Measurements from ENCODE around the gene SURF6. TPM values are rescaled to one million over a fixed set of nuclear protein-coding genes. Genes with fewer than 3 reads are reported as not detected.
"Not testable (repeated sequence)": the region's sequence is repeated elsewhere in the genome, so short reads cannot be mapped to it uniquely, and the experiment has no call there.

SURF6 gene
- total RNA-seq, 1 donor from 2014 or later, result 24.9 TPM

DNA sequence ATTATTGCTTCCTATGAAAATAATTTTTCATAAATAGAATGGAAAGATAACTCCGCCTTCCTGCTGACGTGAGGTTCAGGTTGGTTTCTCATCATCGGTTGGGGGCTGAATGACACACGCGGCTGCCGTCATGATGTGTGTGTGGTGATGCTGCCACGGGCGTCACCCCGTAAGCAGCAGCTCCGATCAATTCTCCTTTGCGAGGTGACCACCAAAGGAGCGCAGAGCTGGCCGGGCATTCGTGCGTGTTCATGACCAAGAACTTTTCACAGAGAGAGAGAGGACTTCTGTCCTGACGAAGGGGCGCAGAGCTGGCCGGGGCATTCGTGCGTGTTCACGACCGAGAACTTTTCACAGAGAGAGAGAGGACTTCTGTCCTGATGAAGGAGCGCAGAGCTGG, 30.3 kb downstream of the SURF6 start:
- H3K36me3 Mint-ChIP-seq, result no peaks in the 10 kb centered on the region
- H3K9me3 Mint-ChIP-seq, result peaks cover 9% of the 10 kb centered on the region
- TF ChIP-seq, protein P1, sequence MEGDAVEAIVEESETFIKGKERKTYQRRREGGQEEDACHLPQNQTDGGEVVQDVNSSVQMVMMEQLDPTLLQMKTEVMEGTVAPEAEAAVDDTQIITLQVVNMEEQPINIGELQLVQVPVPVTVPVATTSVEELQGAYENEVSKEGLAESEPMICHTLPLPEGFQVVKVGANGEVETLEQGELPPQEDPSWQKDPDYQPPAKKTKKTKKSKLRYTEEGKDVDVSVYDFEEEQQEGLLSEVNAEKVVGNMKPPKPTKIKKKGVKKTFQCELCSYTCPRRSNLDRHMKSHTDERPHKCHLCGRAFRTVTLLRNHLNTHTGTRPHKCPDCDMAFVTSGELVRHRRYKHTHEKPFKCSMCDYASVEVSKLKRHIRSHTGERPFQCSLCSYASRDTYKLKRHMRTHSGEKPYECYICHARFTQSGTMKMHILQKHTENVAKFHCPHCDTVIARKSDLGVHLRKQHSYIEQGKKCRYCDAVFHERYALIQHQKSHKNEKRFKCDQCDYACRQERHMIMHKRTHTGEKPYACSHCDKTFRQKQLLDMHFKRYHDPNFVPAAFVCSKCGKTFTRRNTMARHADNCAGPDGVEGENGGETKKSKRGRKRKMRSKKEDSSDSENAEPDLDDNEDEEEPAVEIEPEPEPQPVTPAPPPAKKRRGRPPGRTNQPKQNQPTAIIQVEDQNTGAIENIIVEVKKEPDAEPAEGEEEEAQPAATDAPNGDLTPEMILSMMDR (IDR thresholded peaks at IDR 0.05; ENCODE audit: unreplicated experiment), result no peak
- H3K4me1 Mint-ChIP-seq, result no peaks in the 10 kb centered on the region
- H3K27ac Mint-ChIP-seq, result no peak overlapping the region
- DNase-seq (ENCODE audit: low spot score in 2 of 2, unreplicated experiment in 2 of 2), result no peak
- H3K4me3 Mint-ChIP-seq, result no peak overlapping the region
- peaks cover 26% of the 10 kb centered on the region for H3K27me3 Mint-ChIP-seq (ENCODE audit: low read depth)

DNA sequence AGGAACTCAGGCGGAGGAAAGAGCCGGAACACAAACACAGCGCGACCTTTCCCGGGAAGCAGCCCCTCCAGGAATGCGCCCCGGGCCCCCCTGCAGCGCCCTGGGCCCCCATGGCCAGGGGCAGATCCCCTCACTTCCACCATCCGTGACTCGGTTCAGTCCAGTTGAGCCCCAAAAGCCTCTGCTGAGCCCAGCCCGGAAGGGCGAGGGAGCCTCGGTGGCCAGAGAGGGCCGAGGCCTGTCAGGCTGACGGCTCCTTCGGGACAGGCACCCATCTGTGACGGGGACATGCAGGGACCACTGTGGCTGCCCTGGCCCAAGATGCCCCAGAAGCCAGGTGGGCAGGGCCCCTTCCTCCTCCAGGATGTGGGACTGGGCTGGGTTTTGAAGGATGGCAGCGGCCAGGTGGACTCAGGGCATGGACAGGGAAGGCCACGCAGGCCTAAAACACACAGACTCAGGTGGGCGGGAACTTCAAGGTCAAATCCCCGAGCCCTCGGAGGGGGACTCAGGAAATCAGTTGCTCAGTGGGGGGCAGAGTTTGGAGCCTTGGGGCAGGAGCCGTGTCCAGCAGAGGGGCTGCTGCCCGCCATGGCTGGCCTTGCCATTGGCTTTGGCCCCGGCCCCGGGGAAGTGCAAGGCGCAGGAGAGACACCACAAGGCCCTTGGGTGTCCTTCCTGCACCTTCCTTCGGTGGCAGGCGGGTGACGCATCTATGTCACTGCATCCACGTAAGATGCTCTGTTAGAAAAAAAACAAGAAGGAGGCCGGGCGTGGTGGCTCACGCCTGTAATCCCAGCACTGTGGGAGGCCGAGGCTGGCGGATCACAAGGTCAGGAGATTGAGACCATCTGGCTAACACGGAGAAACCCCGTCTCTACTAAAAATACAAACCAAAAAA, 31.3 kb downstream of the SURF6 start:
- Mint-ChIP-seq H3K4me1 (no peaks in the 10 kb centered on the region), H3K9me3 (peaks cover 6% of the 10 kb centered on the region), H3K27ac (no peak overlapping the region), H3K4me3 (no peak overlapping the region), H3K36me3 (no peaks in the 10 kb centered on the region), H3K27me3 (ENCODE audit: low read depth) (peaks cover 27% of the 10 kb centered on the region)
- TF ChIP-seq, protein P1 (IDR thresholded peaks at IDR 0.05; ENCODE audit: unreplicated experiment), result no peak
- DNase-seq (ENCODE audit: low spot score in 2 of 2, unreplicated experiment in 2 of 2), result no peak

DNA sequence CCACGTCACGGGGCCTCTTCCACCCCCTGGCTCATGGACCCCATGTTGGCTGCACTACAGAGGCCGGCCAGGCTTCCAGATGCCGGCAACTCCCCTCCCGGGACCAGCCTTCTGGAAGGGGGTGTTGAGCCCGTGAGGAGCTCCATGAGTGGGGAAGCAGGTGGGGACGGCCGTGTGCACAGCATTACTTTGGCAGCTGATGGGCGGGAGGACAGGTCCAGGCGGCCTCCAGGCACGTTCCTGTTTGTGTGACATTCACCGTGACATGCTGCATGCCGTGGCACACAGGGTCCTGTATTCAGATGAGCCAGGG, 31.9 kb downstream of the SURF6 start:
- no peak overlapping the region for H3K4me3 Mint-ChIP-seq
- TF ChIP-seq, protein P1 (IDR thresholded peaks at IDR 0.05; ENCODE audit: unreplicated experiment), result no peak
- H3K9me3 Mint-ChIP-seq, result no peaks in the 10 kb centered on the region
- H3K36me3 Mint-ChIP-seq, result no peaks in the 10 kb centered on the region
- H3K4me1 Mint-ChIP-seq, result no peaks in the 10 kb centered on the region
- no peak overlapping the region for H3K27ac Mint-ChIP-seq
- H3K27me3 Mint-ChIP-seq (ENCODE audit: low read depth), result peaks cover 32% of the 10 kb centered on the region
- no peak for DNase-seq (ENCODE audit: low spot score in 2 of 2, unreplicated experiment in 2 of 2)

DNA sequence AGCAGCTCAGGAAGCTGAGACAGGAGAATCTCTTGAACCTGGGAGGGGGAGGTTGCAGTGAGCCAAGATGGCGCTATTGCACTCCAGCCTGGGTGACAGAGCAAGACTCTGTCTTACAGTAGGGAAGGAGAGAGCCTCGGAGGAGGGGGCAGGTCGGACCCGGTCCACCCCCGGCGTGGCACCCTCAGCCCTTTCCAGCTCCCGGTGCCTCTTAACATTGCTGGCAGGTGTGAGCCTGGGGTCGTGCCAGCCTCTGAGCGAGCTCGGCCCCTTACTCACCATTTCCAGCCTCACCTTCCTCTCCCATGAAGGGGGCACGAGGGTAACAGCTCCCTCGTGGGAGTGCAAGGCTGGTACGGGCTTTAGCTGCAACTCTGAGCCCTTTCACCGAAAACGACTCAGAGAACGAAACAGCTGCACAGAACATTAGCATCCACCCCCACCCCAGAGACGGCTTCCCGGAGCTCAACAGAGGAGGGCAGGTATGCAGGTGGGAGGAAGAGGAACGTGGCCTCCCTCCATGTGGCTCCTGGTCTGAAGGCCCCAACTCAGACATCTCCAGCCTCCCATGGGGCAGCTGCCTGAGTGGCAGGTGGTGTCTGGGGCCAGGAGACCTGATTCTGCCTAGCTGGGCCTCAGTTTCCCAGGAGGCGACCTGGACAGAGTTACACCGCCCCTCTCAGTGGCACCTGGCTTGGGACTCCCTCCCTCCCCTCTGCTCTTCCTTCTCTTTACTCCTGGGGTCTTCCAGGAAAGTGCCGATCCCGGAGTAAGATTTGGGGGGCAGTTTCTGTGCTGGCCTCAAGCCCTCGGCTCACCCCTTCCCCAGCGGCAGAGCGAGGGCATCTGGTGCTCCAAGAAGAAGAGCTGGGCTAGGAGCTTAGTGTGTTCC, 32.5 kb downstream of the SURF6 start:
- Mint-ChIP-seq H3K4me1 (no peaks in the 10 kb centered on the region), H3K4me3 (no peak overlapping the region), H3K27me3 (ENCODE audit: low read depth) (peaks cover 30% of the 10 kb centered on the region), H3K9me3 (no peaks in the 10 kb centered on the region), H3K27ac (no peak overlapping the region), H3K36me3 (no peaks in the 10 kb centered on the region)
- TF ChIP-seq, protein P1 (IDR thresholded peaks at IDR 0.05; ENCODE audit: unreplicated experiment), result no peak
- DNase-seq (ENCODE audit: low spot score in 2 of 2, unreplicated experiment in 2 of 2), result no peak

DNA sequence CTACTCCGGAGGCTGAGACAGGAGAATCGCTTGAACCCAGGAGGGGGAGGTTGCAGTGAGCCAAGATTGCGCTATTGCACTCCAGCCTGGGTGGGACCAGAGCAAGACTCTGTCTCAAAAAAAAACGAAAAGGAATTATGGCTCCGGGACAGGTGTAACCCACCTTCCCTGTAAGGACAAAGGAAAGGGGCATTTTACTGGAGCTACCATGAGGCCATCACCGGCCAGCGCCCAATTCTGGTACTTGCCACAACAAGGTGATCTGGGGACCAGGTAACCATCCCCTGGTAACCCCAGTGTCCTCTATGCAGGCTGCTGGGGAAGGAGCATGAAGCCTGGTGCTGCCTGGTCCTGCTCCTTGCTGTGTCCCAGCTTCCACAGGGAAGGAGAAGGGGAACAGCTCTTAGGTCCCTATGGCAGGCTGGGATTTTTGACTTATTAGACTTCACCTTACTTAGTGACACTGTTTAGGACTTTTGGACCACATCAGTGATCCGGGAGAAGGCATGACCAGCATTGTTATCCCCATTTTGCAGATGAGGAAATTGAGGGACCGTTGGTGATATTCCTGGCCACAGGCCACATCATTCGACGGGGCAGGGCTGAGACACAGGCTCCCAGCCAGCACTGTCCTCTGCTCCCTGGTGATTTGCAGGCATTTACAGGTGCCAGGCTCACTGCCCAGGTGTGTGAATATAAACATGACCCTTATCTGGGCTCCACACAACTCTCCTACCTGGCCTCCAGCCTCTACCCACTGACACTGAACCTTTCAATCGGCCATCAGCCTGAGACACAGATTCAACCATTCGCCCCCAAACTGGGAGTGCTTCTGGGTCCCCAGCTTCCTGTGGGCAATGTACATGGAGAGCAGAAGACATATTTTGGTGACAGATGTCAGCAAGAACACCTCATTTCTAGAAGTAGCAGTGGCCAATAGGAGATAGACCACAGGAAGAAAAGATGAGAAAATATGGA, 34.4 kb downstream of the SURF6 start:
- no peak overlapping the region for H3K4me3 Mint-ChIP-seq
- no peak overlapping the region for H3K27ac Mint-ChIP-seq
- H3K36me3 Mint-ChIP-seq, result no peaks in the 10 kb centered on the region
- peaks cover 4% of the 10 kb centered on the region for H3K9me3 Mint-ChIP-seq
- DNase-seq (ENCODE audit: low spot score in 2 of 2, unreplicated experiment in 2 of 2), result no peak
- no peaks in the 10 kb centered on the region for H3K4me1 Mint-ChIP-seq
- peaks cover 22% of the 10 kb centered on the region for H3K27me3 Mint-ChIP-seq (ENCODE audit: low read depth)
- TF ChIP-seq, protein P1 (IDR thresholded peaks at IDR 0.05; ENCODE audit: unreplicated experiment), result no peak

DNA sequence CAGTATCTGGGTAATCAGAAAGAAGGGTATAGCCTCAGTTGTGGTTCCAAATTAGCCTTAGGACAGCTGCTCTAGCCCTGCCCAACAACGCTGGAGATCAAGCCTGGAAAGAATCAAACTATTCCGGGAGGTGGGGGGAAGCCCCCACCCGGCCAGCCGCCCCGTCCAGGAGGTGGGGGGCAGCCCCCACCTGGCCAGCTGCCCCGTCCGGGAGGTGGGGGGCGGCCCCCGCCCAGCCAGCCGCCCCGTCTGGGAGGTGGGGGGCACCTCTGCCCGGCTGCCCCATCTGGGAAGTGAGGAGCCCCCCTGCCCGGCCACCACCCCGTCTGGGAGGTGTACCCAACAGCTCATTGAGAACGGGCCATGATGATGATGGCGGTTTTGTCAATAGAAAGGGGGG, 36.0 kb downstream of the SURF6 start:
- H3K9me3 Mint-ChIP-seq; H3K4me1 Mint-ChIP-seq; H3K27ac Mint-ChIP-seq; H3K4me3 Mint-ChIP-seq; H3K36me3 Mint-ChIP-seq; DNase-seq (ENCODE audit: low spot score in 2 of 2, unreplicated experiment in 2 of 2): not testable (repeated sequence)
- H3K27me3 Mint-ChIP-seq (ENCODE audit: low read depth), result peaks cover 16% of the 10 kb centered on the region
